Esophagus muscularis mucosa (tissue), 4 donors: ENCODE data around the gene PUS7. TPM values are rescaled to one million over a fixed set of nuclear protein-coding genes. Genes with fewer than 3 reads are reported as not detected.

ENCODE experiments used
- DNase-seq: peaks from one replicate; pipeline ENCODE4 v3.0.0-alpha.2; 2017; ENCODE audit errors: extremely low spot score
- H3K27ac ChIP-seq, 4 donors: fragments of 200-600 bp; sonication (generic); replicated peaks in 1 of 4; 1 replicate in 3 of 4; 2 replicates in 1 of 4; pipeline ENCODE4 v1.5.1; 2016 to 2019; ENCODE audit warnings: mild to moderate bottlenecking in 1 of 4
- H3K27me3 ChIP-seq, 4 donors: fragments of 200-600 bp; sonication (generic); one replicate each; pipeline versions ENCODE4 v1.5.1 to v1.6.0; 2016 to 2019
- H3K36me3 ChIP-seq, 4 donors: fragments of 200-600 bp; sonication (generic); one replicate each; pipeline ENCODE4 v1.5.1; 2016 to 2019
- H3K4me1 ChIP-seq, 4 donors: fragments of 200-600 bp; sonication (generic); one replicate each; pipeline ENCODE4 v1.5.1; 2016 to 2019
- H3K4me3 ChIP-seq, 4 donors: fragments of 200-600 bp; sonication (generic); 1 replicate in 2 of 4; 2 replicates in 2 of 4; pipeline ENCODE4 v1.5.1; 2016 to 2019; ENCODE audit warnings: mild to moderate bottlenecking in 4 of 4, moderate library complexity in 1 of 4
- H3K9me3 ChIP-seq, 4 donors: fragments of 200-600 bp; sonication (generic); 1 replicate in 3 of 4; 2 replicates in 1 of 4; pipeline ENCODE4 v1.5.1; 2016 to 2019
- CTCF ChIP-seq, 3 experiments: fragments of 200-600 bp in 2 of 3; fragments of 450-650 bp in 1 of 3; sonication (generic) in 2 of 3; IDR thresholded peaks; one replicate each; pipeline ENCODE4 v1.5.1; 2017 to 2019; ENCODE audit warnings: antibody characterized with exemption in 3 of 3, mild to moderate bottlenecking in 2 of 3, moderate library complexity in 1 of 3
- EP300 ChIP-seq: sonication (generic); formaldehyde crosslinking; IDR thresholded peaks from one replicate; pipeline ENCODE4 v1.6.1; 2017; ENCODE audit warnings: antibody characterized with exemption
- POLR2A ChIP-seq: fragments of 450-650 bp; IDR thresholded peaks from one replicate; pipeline ENCODE4 v1.6.1; 2017; ENCODE audit warnings: antibody characterized with exemption, moderate library complexity, mild to moderate bottlenecking, low read depth
- POLR2AphosphoS5 ChIP-seq, 2 donors: sonication (generic); formaldehyde crosslinking; IDR thresholded peaks; one replicate each; pipeline ENCODE4 v1.6.1; 2017; ENCODE audit warnings: antibody characterized with exemption in 2 of 2
- WGBS: methylation state at CpG from one replicate; pipeline ENCODE4 v1.1.5; 2018; 5-methylcytosine and 5-hydroxymethylcytosine counted together
- intact Hi-C: fragments of 100-400 bp; cut with DNase I; formaldehyde crosslinking; loops from one replicate; pipeline ENCODE4 v1.15.1; 2023
- total RNA-seq, 4 donors: library from RNA; depleted of rRNA; stranded (reverse); fragments of >200 nt; gene quantifications; one replicate each; pipeline versions ENCODE4 v1.1.0 to v1.2.1, GENCODE V29; 2016

The PUS7 gene
- total RNA-seq, 4 donors from 2014 or later: 7.1 to 22.9 (median 12.7) TPM

- WGBS: 90% methylated on average over 1 of the region's 1 CpG
- no peak for DNase-seq
- no peaks in the 10 kb centered on the region for H3K9me3 ChIP-seq
- intact Hi-C loops: no loop called here
- H3K4me3 ChIP-seq: no peak overlapping the region
- H3K27me3 ChIP-seq: no peaks in the 10 kb centered on the region
- peaks cover 29 to 94% (median 76%) of the 10 kb centered on the region in 4 donors for H3K36me3 ChIP-seq
- H3K4me1 ChIP-seq: no peaks in the 10 kb centered on the region
- no peak overlapping the region for H3K27ac ChIP-seq
- TF ChIP-seq POLR2A: no peak
- TF ChIP-seq POLR2AphosphoS5 (IDR thresholded peaks at IDR 0.05): no peak
- no peak for TF ChIP-seq CTCF (IDR thresholded peaks at IDR 0.05)
- no peak for TF ChIP-seq EP300
Measured at GRCh38 chr7:105559926-105560325, 37.9 kb upstream of the PUS7 start.

GRCh38 chr7:105538339-105538738, 16.3 kb upstream of the PUS7 start:
- intact Hi-C loops: no loop called here
- TF ChIP-seq POLR2AphosphoS5 (IDR thresholded peaks at IDR 0.05) (no peak), EP300 (no peak), CTCF (IDR thresholded peaks at IDR 0.05) (no peak), POLR2A (no peak)
- H3K27me3 ChIP-seq: no peaks in the 10 kb centered on the region
- DNase-seq: no peak
- H3K27ac ChIP-seq: no peak overlapping the region
- no peaks in the 10 kb centered on the region for H3K9me3 ChIP-seq
- WGBS: 65% methylated on average over 2 of the region's 2 CpGs
- H3K36me3 ChIP-seq: peaks cover 40 to 84% (median 74%) of the 10 kb centered on the region in 4 donors
- no peak overlapping the region for H3K4me3 ChIP-seq
- peaks cover 3 to 16% (median 9%) of the 10 kb centered on the region in 4 donors for H3K4me1 ChIP-seq

GRCh38 chr7:105532709-105533460, 10.8 kb upstream of the PUS7 start:
- intact Hi-C loops: no loop called here
- no peak for DNase-seq
- no peak for TF ChIP-seq CTCF (IDR thresholded peaks at IDR 0.05)
- no peak for TF ChIP-seq EP300
- no peak for TF ChIP-seq POLR2A
- no peak for TF ChIP-seq POLR2AphosphoS5 (IDR thresholded peaks at IDR 0.05)

GRCh38 chr7:105531792-105532671, 10.0 kb upstream of the PUS7 start, which contains the start of gene RINT1:
Gene RINT1, plus strand, starts transcription at chr7:105532201. Its CDS starts 115 bp downstream, at chr7:105532316.
- peak within 1 kb of the TSS; percentile 84 to 88 (median 85) for H3K27ac ChIP-seq
- WGBS: 2% methylated on average over 35 of the region's 42 CpGs
- peaks cover 0 to 21% (median 14%) of the 10 kb centered on the region in 4 donors for H3K36me3 ChIP-seq
- intact Hi-C loops: no loop called here
- H3K4me1 ChIP-seq: peaks cover 16 to 33% (median 24%) of the 10 kb centered on the region in 4 donors
- no peaks in the 10 kb centered on the region for H3K9me3 ChIP-seq
- TF ChIP-seq CTCF (IDR thresholded peaks at IDR 0.05) (peak; percentile 75 to 84 (median 82)), POLR2AphosphoS5 (IDR thresholded peaks at IDR 0.05) (peak; percentile 85 to 90), POLR2A (no peak)
- peak; percentile 95 for DNase-seq
- no peaks in the 10 kb centered on the region for H3K27me3 ChIP-seq
- peak within 1 kb of the TSS; percentile 88 to 96 (median 92) for H3K4me3 ChIP-seq

More at GRCh38 chr7:105532709-105533460, 10.8 kb upstream of the PUS7 start:
- 35% methylated on average over 12 of the region's 12 CpGs for WGBS
- Histone ChIP-seq H3K9me3 (no peaks in the 10 kb centered on the region), H3K27ac (peak overlapping the region; percentile 84 to 88 (median 85)), H3K4me3 (peak overlapping the region; percentile 88 to 96 (median 92)), H3K36me3 (peaks cover 1 to 29% (median 23%) of the 10 kb centered on the region in 4 donors), H3K27me3 (no peaks in the 10 kb centered on the region), H3K4me1 (peaks cover 16 to 33% (median 24%) of the 10 kb centered on the region in 4 donors)
